GM23338 (cell line): ENCODE measurements around the gene PPP1CB. TPM values are rescaled to one million over a fixed set of nuclear protein-coding genes. Genes with fewer than 3 reads are reported as not detected.

ENCODE experiments used
- ATAC-seq: fragments of 200-7000 bp; cut with Tn5 transposase; 3 replicates; pipeline ENCODE4 v1.9.1; 2020
- DNase-seq: peaks from one replicate; pipeline ENCODE4 v3.0.0-alpha.2; 2015; ENCODE audit warnings: low spot score
- H2AFZ ChIP-seq: fragments of 200-600 bp; sonication (generic); 2 replicates; pipeline ENCODE4 v1.8.0; 2016; ENCODE audit warnings: antibody characterized with exemption, mild to moderate bottlenecking, moderate library complexity
- H3F3A ChIP-seq: fragments of 200-600 bp; sonication (generic); replicated peaks from 2 replicates; pipeline ENCODE4 v1.8.0; 2017; ENCODE audit warnings: antibody characterized with exemption, mixed run types, low read depth
- H3K27ac ChIP-seq: fragments of 200-600 bp; sonication (generic); 2 replicates; pipeline ENCODE4 v1.6.1; 2016; ENCODE audit warnings: low read depth
- H3K27me3 ChIP-seq: fragments of 200-600 bp; sonication (generic); 2 replicates; pipeline ENCODE4 v1.8.0; 2016; ENCODE audit warnings: mild to moderate bottlenecking, mixed run types, moderate library complexity; ENCODE audit not compliant: insufficient read depth
- H3K36me3 ChIP-seq: fragments of 200-600 bp; sonication (generic); 2 replicates; pipeline ENCODE4 v1.8.0; 2016; ENCODE audit warnings: mild to moderate bottlenecking; ENCODE audit not compliant: insufficient read depth
- H3K4me1 ChIP-seq: fragments of 200-600 bp; sonication (generic); 2 replicates; pipeline ENCODE4 v1.8.0; 2016; ENCODE audit warnings: mild to moderate bottlenecking, moderate library complexity; ENCODE audit not compliant: insufficient read depth
- H3K4me2 ChIP-seq: fragments of 200-600 bp; sonication (generic); 2 replicates; pipeline ENCODE4 v1.7.1; 2017; ENCODE audit warnings: mixed run types
- H3K4me3 ChIP-seq: fragments of 200-600 bp; sonication (generic); 2 replicates; pipeline ENCODE4 v1.6.1; 2016; ENCODE audit warnings: mixed run types
- H3K79me2 ChIP-seq: fragments of 200-600 bp; sonication (generic); replicated peaks from 2 replicates; pipeline ENCODE4 v1.8.0; 2017; ENCODE audit warnings: mild to moderate bottlenecking; ENCODE audit not compliant: insufficient read depth
- H3K9me2 ChIP-seq: fragments of 200-600 bp; sonication (generic); 2 replicates; pipeline ENCODE4 v1.8.0; 2017; ENCODE audit not compliant: insufficient read depth
- H4K20me1 ChIP-seq: fragments of 200-600 bp; sonication (generic); replicated peaks from 2 replicates; pipeline ENCODE4 v1.8.0; 2017; ENCODE audit warnings: mild to moderate bottlenecking; ENCODE audit not compliant: insufficient read depth
- H3K27ac Mint-ChIP-seq: 2 replicates; pipeline ENCODE4 v1.8.0; 2020; ENCODE audit warnings: inconsistent platforms, mild to moderate bottlenecking, moderate library complexity, mixed read lengths
- H3K27me3 Mint-ChIP-seq: 3 replicates; pipeline ENCODE4 v1.8.0; 2022; ENCODE audit warnings: low read depth, mild to moderate bottlenecking, moderate library complexity, mixed read lengths, inconsistent platforms; ENCODE audit not compliant: insufficient read depth, poor library complexity
- H3K36me3 Mint-ChIP-seq: 3 replicates; pipeline ENCODE4 v1.8.0; 2021; ENCODE audit warnings: low read depth, mild to moderate bottlenecking, inconsistent platforms, moderate library complexity, mixed read lengths
- H3K4me1 Mint-ChIP-seq: 3 replicates; pipeline ENCODE4 v1.8.0; 2020; ENCODE audit warnings: mild to moderate bottlenecking, inconsistent platforms, mixed read lengths
- H3K4me3 Mint-ChIP-seq: 3 replicates; pipeline ENCODE4 v1.8.0; 2021; ENCODE audit warnings: moderate library complexity, mild to moderate bottlenecking, inconsistent platforms, mixed read lengths
- H3K9me3 Mint-ChIP-seq: 3 replicates; pipeline ENCODE4 v1.8.0; 2020; ENCODE audit warnings: moderate library complexity, mild to moderate bottlenecking, inconsistent platforms, mixed read lengths
- CREB1 ChIP-seq: fragments of 250-450 bp; sonication (Bioruptor Pico); IDR thresholded peaks from 2 replicates; pipeline ENCODE4 v1.5.0; 2020; ENCODE audit warnings: low read depth, mild to moderate bottlenecking, moderate library complexity
- CTCF ChIP-seq, 2 experiments: fragments of 200-600 bp in 1 of 2; sonication (generic) in 1 of 2; conservative IDR thresholded peaks; 2 replicates each; pipeline versions ENCODE4 v1.5.1 to v1.6.1; 2016 to 2017; ENCODE audit warnings: antibody characterized with exemption in 2 of 2, low read depth in 2 of 2, mild to moderate bottlenecking in 2 of 2, moderate library complexity in 1 of 2
- ETS1 ChIP-seq: IDR thresholded peaks from 2 replicates; pipeline ENCODE4 v1.6.1; 2016; ENCODE audit warnings: antibody characterized with exemption
- EZH2 ChIP-seq: fragments of 200-600 bp; sonication (generic); IDR thresholded peaks from one replicate; pipeline ENCODE4 v1.8.0; 2017; ENCODE audit warnings: antibody characterized with exemption, mild to moderate bottlenecking, low read depth; ENCODE audit not compliant: unreplicated experiment
- EZH2phosphoT487 ChIP-seq: fragments of 200-600 bp; sonication (generic); IDR thresholded peaks from one replicate; pipeline ENCODE4 v1.8.1; 2018; ENCODE audit warnings: antibody characterized with exemption; ENCODE audit not compliant: unreplicated experiment
- JUNB ChIP-seq: IDR thresholded peaks from one replicate; pipeline ENCODE4 v1.6.1; 2016; ENCODE audit warnings: antibody characterized with exemption; ENCODE audit not compliant: unreplicated experiment
- NANOG ChIP-seq: IDR thresholded peaks from 2 replicates; pipeline ENCODE4 v1.6.1; 2016; ENCODE audit warnings: antibody characterized with exemption, borderline replicate concordance
- POLR2AphosphoS5 ChIP-seq: IDR thresholded peaks from 2 replicates; pipeline ENCODE4 v1.6.1; 2016; ENCODE audit warnings: antibody characterized with exemption, low read depth
- REST ChIP-seq: IDR thresholded peaks from one replicate; pipeline ENCODE4 v1.6.1; 2018; ENCODE audit warnings: antibody characterized with exemption; ENCODE audit not compliant: unreplicated experiment
- STAT1 ChIP-seq: IDR thresholded peaks from one replicate; pipeline ENCODE4 v1.6.1; 2016; ENCODE audit warnings: antibody characterized with exemption; ENCODE audit not compliant: unreplicated experiment
- ZNF114 ChIP-seq: fragments of 250-450 bp; sonication (Bioruptor Pico); IDR thresholded peaks from 2 replicates; pipeline ENCODE4 v1.5.0; 2020; ENCODE audit warnings: mild to moderate bottlenecking, moderate library complexity
- ZNF331 ChIP-seq: fragments of 250-450 bp; sonication (Bioruptor Pico); IDR thresholded peaks from 2 replicates; pipeline ENCODE4 v1.5.0; 2020; ENCODE audit warnings: low read depth, mild to moderate bottlenecking, moderate library complexity
- polyA plus RNA-seq: library from polyadenylated mRNA; unstranded; fragments of >200 nt; fragmentation: Nextera tagmentation; extraction: Ambion mirVana; gene quantifications from 2 replicates; pipeline ENCODE4 v1.2.1, GENCODE V29; 2016
- total RNA-seq: library from RNA; depleted of rRNA; stranded (reverse); fragments of >200 nt; shearing (Covaris generic); gene quantifications from 2 replicates; pipeline ENCODE4 v1.2.3, GENCODE V29; 2014

The PPP1CB gene
- total and polyA plus RNA-seq, 2 experiments from 2014 or later, result 103 to 118 TPM

- no peak for TF ChIP-seq REST
- TF ChIP-seq CTCF (conservative IDR thresholded peaks at IDR 0.05; ENCODE audit: low read depth in 2 of 2), result no peak
- TF ChIP-seq ETS1, result no peak
- TF ChIP-seq CREB1, result no peak
- TF ChIP-seq NANOG, result no peak
- TF ChIP-seq EZH2phosphoT487, result no peak
- TF ChIP-seq STAT1, result no peak
Observed at GRCh38 chr2:28720345-28720744, 31.3 kb upstream of the PPP1CB start (continued).

- H3K4me3 Mint-ChIP-seq, result no peak overlapping the region
- no peak overlapping the region for H2AFZ ChIP-seq
- H4K20me1 ChIP-seq, result no peaks in the 10 kb centered on the region
- H3K27me3 ChIP-seq, result no peaks in the 10 kb centered on the region
- H3K4me2 ChIP-seq, result no peak overlapping the region
- H3K9me2 ChIP-seq, result no peaks in the 10 kb centered on the region
- no peaks in the 10 kb centered on the region for H3K36me3 Mint-ChIP-seq
- no peaks in the 10 kb centered on the region for H3K79me2 ChIP-seq
- no peaks in the 10 kb centered on the region for H3K36me3 ChIP-seq
- H3K4me1 ChIP-seq, result no peaks in the 10 kb centered on the region
- no peaks in the 10 kb centered on the region; the same call in 1 of the 3 replicates for H3K9me3 Mint-ChIP-seq
- H3K4me3 ChIP-seq, result no peak overlapping the region
- H3F3A ChIP-seq, result no peaks in the 10 kb centered on the region
- H3K27ac Mint-ChIP-seq, result no peak overlapping the region
- peaks cover 3% of the 10 kb centered on the region; the same call in 1 of the 3 replicates for H3K4me1 Mint-ChIP-seq
- peaks cover 3% of the 10 kb centered on the region for H3K27me3 Mint-ChIP-seq
- no peak overlapping the region for H3K27ac ChIP-seq
- DNase-seq, result no peak
- no peak for ATAC-seq
- TF ChIP-seq EZH2, result no peak
- TF ChIP-seq REST, result no peak
- no peak for TF ChIP-seq POLR2AphosphoS5
- TF ChIP-seq JUNB, result no peak
- no peak for TF ChIP-seq CTCF (conservative IDR thresholded peaks at IDR 0.05; ENCODE audit: low read depth in 2 of 2)
- no peak for TF ChIP-seq NANOG
- TF ChIP-seq ZNF114 (CRISPR knock-in tag), result no peak
- TF ChIP-seq ZNF331 (CRISPR knock-in tag), result no peak
- TF ChIP-seq ETS1, result no peak
Observed at GRCh38 chr2:28721601-28722191, 29.9 kb upstream of the PPP1CB start.
